Fibroblast of villous mesenchyme (primary cell): ENCODE measurements around the gene BICD1. TPM values are rescaled to one million over a fixed set of nuclear protein-coding genes. Genes with fewer than 3 reads are reported as not detected.
A peak's percentile ranks its signal among the peaks of the same experiment; 100 is the strongest.

Experiments
- DNase-seq: peaks from one replicate; pipeline ENCODE4 v3.0.0-alpha.2; 2010; ENCODE audit warnings: low read depth
- H3K4me3 ChIP-seq: 2 replicates; pipeline ENCODE4 v1.5.1; 2011; ENCODE audit warnings: low read depth, mild to moderate bottlenecking, low read length
- CTCF ChIP-seq: IDR thresholded peaks from 2 replicates; pipeline ENCODE4 v1.5.1; 2012; ENCODE audit warnings: low read depth, mild to moderate bottlenecking, low read length; ENCODE audit not compliant: insufficient read depth
- total RNA-seq: library from RNA; depleted of rRNA; stranded (reverse); fragments of >200 nt; gene quantifications from 2 replicates; pipeline ENCODE4 v1.2.3, GENCODE V29; 2012

BICD1 gene
- total RNA-seq, 1 donor = 24.6 TPM

GRCh38 chr12:32382226-32382625 is 275.6 kb downstream of the BICD1 start:
- H3K4me3 ChIP-seq = no peak overlapping the region
- no peak for TF ChIP-seq CTCF
- DNase-seq = no peak

GRCh38 chr12:32390572-32391219 is 284.0 kb downstream of the BICD1 start:
- no peak for TF ChIP-seq CTCF
- peak overlapping the region; percentile 43 for H3K4me3 ChIP-seq
- peak; percentile 20 for DNase-seq

- no peak overlapping the region for H3K4me3 ChIP-seq
- no peak for DNase-seq
- TF ChIP-seq CTCF = no peak
Measured at GRCh38 chr12:32395026-32395425, 288.4 kb downstream of the BICD1 start.

GRCh38 chr12:32397696-32398095 is 291.0 kb downstream of the BICD1 start:
- no peak overlapping the region for H3K4me3 ChIP-seq
- no peak for DNase-seq
- TF ChIP-seq CTCF = no peak

GRCh38 chr12:32398181-32398580 is 291.5 kb downstream of the BICD1 start:
- DNase-seq = no peak
- no peak for TF ChIP-seq CTCF
- H3K4me3 ChIP-seq = no peak overlapping the region

GRCh38 chr12:32398816-32399369 is 292.2 kb downstream of the BICD1 start:
- peak overlapping the region; percentile 74 for H3K4me3 ChIP-seq
- DNase-seq = no peak
- no peak for TF ChIP-seq CTCF
